SK-N-SH (cell line): ENCODE measurements around the gene PRKAG1. TPM values are rescaled to one million over a fixed set of nuclear protein-coding genes. Genes with fewer than 3 reads are reported as not detected.
A peak's percentile ranks its signal among the peaks of the same experiment; 100 is the strongest.

Experiments used
- CTCF ChIA-PET: fragments of 300-600, 350-600 bp; formaldehyde crosslinking; extraction: SDS; loops from one replicate; lab custom pipeline; 2021; lab: Yijun Ruan, JAX
- POLR2A ChIA-PET: fragments of 350-600 bp; sonication (Branson Sonifier 250); formaldehyde crosslinking; extraction: SDS; loops from one replicate; lab custom pipeline; 2020; ENCODE audit warnings: antibody characterized with exemption, inconsistent platforms; lab: Yijun Ruan, JAX
- DNase-seq: peaks from one replicate; pipeline ENCODE4 v3.0.0; 2012
- H2AFZ ChIP-seq: fragments of 200-600 bp; sonication (generic); 2 replicates; pipeline ENCODE4 v1.8.1; 2016; ENCODE audit warnings: antibody characterized with exemption, mild to moderate bottlenecking, low read depth
- H3F3A ChIP-seq: fragments of 200-600 bp; sonication (generic); replicated peaks from 2 replicates; pipeline ENCODE3; 2016; ENCODE audit warnings: antibody characterized with exemption, mild to moderate bottlenecking; ENCODE audit not compliant: insufficient read depth
- H3K27ac ChIP-seq, 2 experiments: fragments of 200-500 bp in 1 of 2; fragments of 200-600 bp in 1 of 2; sonication (Bioruptor generic) in 1 of 2; sonication (generic), shearing (Covaris generic) in 1 of 2; 2 replicates each; pipeline versions ENCODE4 v1.5.1 to v1.6.1; 2014 to 2016; ENCODE audit warnings: low read depth in 2 of 2, inconsistent platforms in 1 of 2, low read length in 1 of 2, mild to moderate bottlenecking in 1 of 2, mixed read lengths in 1 of 2
- H3K27me3 ChIP-seq: fragments of 200-600 bp; sonication (generic), shearing (Covaris generic); 2 replicates; pipeline ENCODE4 v1.6.1; 2016; ENCODE audit warnings: mixed run types; ENCODE audit not compliant: insufficient read depth
- H3K36me3 ChIP-seq, 2 experiments: fragments of 200-500 bp in 1 of 2; fragments of 200-600 bp in 1 of 2; sonication (Bioruptor generic) in 1 of 2; sonication (generic) in 1 of 2; replicated peaks in 1 of 2; 2 replicates each; pipeline versions ENCODE3 to v1.5.1; 2014 to 2016; ENCODE audit warnings: low read length in 1 of 2, mild to moderate bottlenecking in 1 of 2; ENCODE audit not compliant: insufficient read depth in 2 of 2, control insufficient read depth in 1 of 2
- H3K4me1 ChIP-seq, 2 experiments: fragments of 200-500 bp in 1 of 2; fragments of 200-600 bp in 1 of 2; sonication (Bioruptor generic) in 1 of 2; sonication (generic), shearing (Covaris generic) in 1 of 2; 2 replicates each; pipeline versions ENCODE4 v1.5.1 to v1.6.1; 2014 to 2016; ENCODE audit warnings: low read depth in 1 of 2, low read length in 1 of 2, mixed run types in 1 of 2; ENCODE audit not compliant: insufficient read depth in 2 of 2, control insufficient read depth in 1 of 2
- H3K4me2 ChIP-seq: fragments of 200-600 bp; sonication (generic), shearing (Covaris generic); 2 replicates; pipeline ENCODE4 v1.6.1; 2017; ENCODE audit warnings: mixed run types
- H3K4me3 ChIP-seq, 2 experiments: fragments of 200-500 bp in 1 of 2; fragments of 200-600 bp in 1 of 2; sonication (Bioruptor generic) in 1 of 2; sonication (generic), shearing (Covaris generic) in 1 of 2; 2 replicates each; pipeline versions ENCODE4 v1.5.1 to v1.8.1; 2014 to 2016; ENCODE audit warnings: low read depth in 2 of 2, inconsistent platforms in 1 of 2, low read length in 1 of 2, mild to moderate bottlenecking in 1 of 2, mixed read lengths in 1 of 2, moderate library complexity in 1 of 2
- H3K79me2 ChIP-seq: fragments of 200-600 bp; sonication (generic); 2 replicates; pipeline ENCODE4 v1.8.1; 2017; ENCODE audit warnings: mild to moderate bottlenecking; ENCODE audit not compliant: insufficient read depth
- H3K9ac ChIP-seq: fragments of 200-600 bp; sonication (generic); 2 replicates; pipeline ENCODE4 v1.6.1; 2017; ENCODE audit warnings: mixed run types
- H3K9me2 ChIP-seq: fragments of 200-600 bp; sonication (generic); 2 replicates; pipeline ENCODE4 v1.6.1; 2017; ENCODE audit warnings: mixed run types
- H3K9me3 ChIP-seq: fragments of 200-600 bp; sonication (generic); 2 replicates; pipeline ENCODE4 v1.6.1; 2017; ENCODE audit warnings: mixed run types, mild to moderate bottlenecking, moderate library complexity
- H4K20me1 ChIP-seq: fragments of 200-600 bp; sonication (generic); 2 replicates; pipeline ENCODE4 v1.6.1; 2017; ENCODE audit warnings: mild to moderate bottlenecking, mixed run types; ENCODE audit not compliant: insufficient read depth
- ELF1 ChIP-seq: IDR thresholded peaks from 2 replicates; pipeline ENCODE4 v1.4.0; 2012
- EZH2phosphoT487 ChIP-seq: fragments of 200-600 bp; sonication (generic); IDR thresholded peaks from 2 replicates; pipeline ENCODE4 v1.6.1; 2017; ENCODE audit warnings: low read depth, mixed run types, mild to moderate bottlenecking, antibody characterized with exemption, moderate library complexity, borderline replicate concordance
- FOXJ3 ChIP-seq: sonication (generic); formaldehyde crosslinking; IDR thresholded peaks from 2 replicates; pipeline ENCODE4 v1.5.1; 2020; ENCODE audit warnings: mild to moderate bottlenecking, missing genetic modification reagents
- GABPA ChIP-seq: IDR thresholded peaks from 2 replicates; pipeline ENCODE4 v1.4.0; 2012; ENCODE audit warnings: low read depth, mild to moderate bottlenecking
- GATA2 ChIP-seq: sonication (generic); formaldehyde crosslinking; IDR thresholded peaks from 2 replicates; pipeline ENCODE4 v1.5.0; 2020; ENCODE audit warnings: mild to moderate bottlenecking, missing genetic modification reagents
- MXI1 ChIP-seq: IDR thresholded peaks from 2 replicates; pipeline ENCODE4 v1.6.1; 2012; ENCODE audit warnings: mild to moderate bottlenecking, low read depth, low read length, improper control_type of control experiment
- NFIC ChIP-seq: IDR thresholded peaks from 2 replicates; pipeline ENCODE4 v1.4.0; 2012; ENCODE audit warnings: borderline replicate concordance
- POLR2AphosphoS5 ChIP-seq: IDR thresholded peaks from 2 replicates; pipeline ENCODE4 v1.6.1; 2012; ENCODE audit warnings: low read depth, low read length
- RAD21 ChIP-seq: IDR thresholded peaks from 2 replicates; pipeline ENCODE4 v1.6.1; 2012; ENCODE audit warnings: mild to moderate bottlenecking, low read length
- RCOR1 ChIP-seq: fragments of 150-350 bp; IDR thresholded peaks from 2 replicates; pipeline ENCODE4 v1.6.1; 2017; ENCODE audit warnings: antibody characterized with exemption, low read length
- RFX5 ChIP-seq: IDR thresholded peaks from 2 replicates; pipeline ENCODE4 v1.6.1; 2012; ENCODE audit warnings: mild to moderate bottlenecking, improper control_type of control experiment, low read length
- RXRA ChIP-seq: IDR thresholded peaks from 2 replicates; pipeline ENCODE4 v1.4.0; 2012; ENCODE audit warnings: low read depth, mild to moderate bottlenecking, borderline replicate concordance
- SIN3A ChIP-seq: IDR thresholded peaks from 2 replicates; pipeline ENCODE4 v1.6.1; 2012; ENCODE audit warnings: low read depth, mild to moderate bottlenecking, low read length, moderate library complexity, borderline replicate concordance
- TAF1 ChIP-seq: IDR thresholded peaks from 2 replicates; pipeline ENCODE4 v1.6.1; 2012; ENCODE audit warnings: low read depth, mild to moderate bottlenecking, low read length, moderate library complexity, borderline replicate concordance
- TCF12 ChIP-seq: IDR thresholded peaks from 2 replicates; pipeline ENCODE4 v1.4.0; 2012
- WGBS: methylation state at CpG from one replicate; pipeline ENCODE4 v1.1.6; 2017; ENCODE audit warnings: low lambda C conversion rate; 5-methylcytosine and 5-hydroxymethylcytosine counted together
- polyA plus RNA-seq, 3 experiments: library from polyadenylated mRNA; depleted of rRNA; stranded (reverse); fragments of >200 nt; gene quantifications; 2 replicates each; pipeline ENCODE4 v1.2.3, GENCODE V29; 2012
- TF ChIP-seq, protein P1 (sequence below): IDR thresholded peaks from 2 replicates; pipeline ENCODE4 v1.6.1; 2012; ENCODE audit warnings: mild to moderate bottlenecking, low read depth, low read length, moderate library complexity
- TF ChIP-seq, protein P2 (sequence below): fragments of 200-600 bp; sonication (generic); IDR thresholded peaks from 2 replicates; pipeline ENCODE4 v1.6.1; 2017; ENCODE audit warnings: antibody characterized with exemption, mild to moderate bottlenecking, moderate library complexity
- TF ChIP-seq, protein P3 (sequence below): IDR thresholded peaks from 2 replicates; pipeline ENCODE4 v1.4.0; 2012; ENCODE audit warnings: low read depth
- TF ChIP-seq, protein P4 (sequence below): IDR thresholded peaks from 2 replicates; pipeline ENCODE4 v1.4.0; 2012; ENCODE audit warnings: low read depth, borderline replicate concordance

PRKAG1 gene
- polyA plus RNA-seq, 1 of the 3 experiments (the other 2 are of a cell fraction), result 75.1 TPM

DNA sequence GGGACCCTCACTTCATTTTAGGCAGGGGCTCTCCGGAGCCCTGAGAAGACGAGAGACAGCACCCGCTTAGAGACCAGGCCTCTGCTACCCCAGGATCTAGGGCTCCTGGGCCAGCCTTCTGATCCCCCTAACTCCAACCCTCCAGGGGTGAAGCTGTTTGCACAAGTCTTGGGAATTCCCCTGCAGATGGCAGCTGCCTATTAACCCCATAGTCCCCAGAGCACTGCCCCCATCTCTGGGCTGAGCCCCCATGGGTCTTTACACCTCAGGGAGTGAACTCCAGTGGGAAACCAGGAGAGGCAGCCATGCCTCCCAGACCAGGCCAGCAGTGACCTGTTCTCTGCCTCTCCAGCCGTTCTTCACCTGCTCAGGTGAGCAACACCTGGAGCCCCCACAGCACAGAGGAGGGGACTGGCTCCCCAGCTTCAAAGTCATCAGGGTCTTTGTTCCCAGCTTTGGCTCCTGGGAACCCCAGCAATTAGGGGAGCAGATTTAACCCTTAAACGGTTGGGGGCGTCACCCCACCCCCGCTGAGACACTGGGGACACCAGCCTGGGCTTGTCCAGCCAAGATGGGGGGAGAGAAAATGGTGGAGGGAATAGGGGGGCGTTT is 49.3 kb downstream of the PRKAG1 start:
- Histone ChIP-seq H3K9ac (no peak overlapping the region), H3F3A (peaks cover 10% of the 10 kb centered on the region), H3K36me3 (no peaks in the 10 kb centered on the region)
- TF ChIP-seq ELF1, result no peak
- no peak for TF ChIP-seq MXI1
- no peak for TF ChIP-seq TAF1
- TF ChIP-seq RAD21, result no peak
- TF ChIP-seq RCOR1, result no peak
- TF ChIP-seq, protein P1, sequence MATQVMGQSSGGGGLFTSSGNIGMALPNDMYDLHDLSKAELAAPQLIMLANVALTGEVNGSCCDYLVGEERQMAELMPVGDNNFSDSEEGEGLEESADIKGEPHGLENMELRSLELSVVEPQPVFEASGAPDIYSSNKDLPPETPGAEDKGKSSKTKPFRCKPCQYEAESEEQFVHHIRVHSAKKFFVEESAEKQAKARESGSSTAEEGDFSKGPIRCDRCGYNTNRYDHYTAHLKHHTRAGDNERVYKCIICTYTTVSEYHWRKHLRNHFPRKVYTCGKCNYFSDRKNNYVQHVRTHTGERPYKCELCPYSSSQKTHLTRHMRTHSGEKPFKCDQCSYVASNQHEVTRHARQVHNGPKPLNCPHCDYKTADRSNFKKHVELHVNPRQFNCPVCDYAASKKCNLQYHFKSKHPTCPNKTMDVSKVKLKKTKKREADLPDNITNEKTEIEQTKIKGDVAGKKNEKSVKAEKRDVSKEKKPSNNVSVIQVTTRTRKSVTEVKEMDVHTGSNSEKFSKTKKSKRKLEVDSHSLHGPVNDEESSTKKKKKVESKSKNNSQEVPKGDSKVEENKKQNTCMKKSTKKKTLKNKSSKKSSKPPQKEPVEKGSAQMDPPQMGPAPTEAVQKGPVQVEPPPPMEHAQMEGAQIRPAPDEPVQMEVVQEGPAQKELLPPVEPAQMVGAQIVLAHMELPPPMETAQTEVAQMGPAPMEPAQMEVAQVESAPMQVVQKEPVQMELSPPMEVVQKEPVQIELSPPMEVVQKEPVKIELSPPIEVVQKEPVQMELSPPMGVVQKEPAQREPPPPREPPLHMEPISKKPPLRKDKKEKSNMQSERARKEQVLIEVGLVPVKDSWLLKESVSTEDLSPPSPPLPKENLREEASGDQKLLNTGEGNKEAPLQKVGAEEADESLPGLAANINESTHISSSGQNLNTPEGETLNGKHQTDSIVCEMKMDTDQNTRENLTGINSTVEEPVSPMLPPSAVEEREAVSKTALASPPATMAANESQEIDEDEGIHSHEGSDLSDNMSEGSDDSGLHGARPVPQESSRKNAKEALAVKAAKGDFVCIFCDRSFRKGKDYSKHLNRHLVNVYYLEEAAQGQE, result no peak
- no peak for TF ChIP-seq NFIC
- no peak for TF ChIP-seq FOXJ3 (CRISPR knock-in tag)
- TF ChIP-seq POLR2AphosphoS5, result no peak
- TF ChIP-seq, all 33 proteins: peak for 0
- Histone ChIP-seq H3K4me1 (peaks cover 0 to 13% of the 10 kb centered on the region in 2 experiments; a peak in 1 of 4 replicates), H3K9me3 (no peaks in the 10 kb centered on the region), H3K4me2 (no peak overlapping the region), H3K27me3 (peaks cover 48% of the 10 kb centered on the region; the same call in 1 of the 2 replicates), H3K9me2 (no peaks in the 10 kb centered on the region), H3K4me3 (no peak overlapping the region), H3K27ac (no peak overlapping the region), H3K79me2 (no peaks in the 10 kb centered on the region), H2AFZ (no peak overlapping the region), H4K20me1 (no peaks in the 10 kb centered on the region)
- DNase-seq, result peak; percentile 35
- 41% methylated on average over 6 of the region's 8 CpGs for WGBS
- ChIA-PET CTCF (interaction anchor here (0.9 to 32.2 kb wide), 10 partner anchors 11 to 119 kb away, joined by 3 to 935 read pairs (median 4); partner anchors contain the start of genes ARF3, DDN, FKBP11 and WNT1), POLR2A (no interaction called here)

DNA sequence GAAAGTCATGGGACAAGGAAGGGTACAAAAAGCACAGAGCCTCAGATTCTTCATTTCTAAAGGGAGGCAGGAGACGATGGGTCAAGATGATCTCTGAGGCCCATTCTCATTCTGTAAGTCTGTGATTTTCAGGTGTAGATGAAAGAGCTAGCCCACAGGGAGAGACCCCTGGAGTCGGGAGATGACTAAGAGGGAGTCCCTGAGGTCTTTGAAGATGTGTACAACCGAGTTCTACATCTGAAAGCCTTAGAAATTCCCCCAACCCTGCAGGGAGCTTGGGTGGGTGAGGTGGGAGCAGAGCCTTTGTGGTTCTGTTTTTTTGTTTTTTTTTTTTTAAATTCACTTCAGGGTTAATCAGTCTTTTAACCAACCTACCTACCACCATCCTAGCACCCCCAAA is 50.1 kb downstream of the PRKAG1 start:
- Histone ChIP-seq H3K27me3 (peaks cover 46% of the 10 kb centered on the region; the same call in 1 of the 2 replicates), H3K4me3 (no peak overlapping the region), H3K79me2 (no peaks in the 10 kb centered on the region), H2AFZ (no peak overlapping the region), H3F3A (peaks cover 8% of the 10 kb centered on the region), H3K36me3 (no peaks in the 10 kb centered on the region), H4K20me1 (no peaks in the 10 kb centered on the region), H3K9ac (no peak overlapping the region), H3K9me2 (no peaks in the 10 kb centered on the region), H3K27ac (no peak overlapping the region), H3K4me1 (peaks cover 0 to 13% of the 10 kb centered on the region in 2 experiments; a peak in 1 of 4 replicates), H3K4me2 (no peak overlapping the region), H3K9me3 (no peaks in the 10 kb centered on the region)
- TF ChIP-seq GATA2 (CRISPR knock-in tag) (no peak), EZH2phosphoT487 (no peak), TCF12 (no peak), GABPA (no peak), SIN3A (no peak), FOXJ3 (CRISPR knock-in tag) (no peak), RXRA (no peak), RFX5 (no peak)
- TF ChIP-seq, protein P2, sequence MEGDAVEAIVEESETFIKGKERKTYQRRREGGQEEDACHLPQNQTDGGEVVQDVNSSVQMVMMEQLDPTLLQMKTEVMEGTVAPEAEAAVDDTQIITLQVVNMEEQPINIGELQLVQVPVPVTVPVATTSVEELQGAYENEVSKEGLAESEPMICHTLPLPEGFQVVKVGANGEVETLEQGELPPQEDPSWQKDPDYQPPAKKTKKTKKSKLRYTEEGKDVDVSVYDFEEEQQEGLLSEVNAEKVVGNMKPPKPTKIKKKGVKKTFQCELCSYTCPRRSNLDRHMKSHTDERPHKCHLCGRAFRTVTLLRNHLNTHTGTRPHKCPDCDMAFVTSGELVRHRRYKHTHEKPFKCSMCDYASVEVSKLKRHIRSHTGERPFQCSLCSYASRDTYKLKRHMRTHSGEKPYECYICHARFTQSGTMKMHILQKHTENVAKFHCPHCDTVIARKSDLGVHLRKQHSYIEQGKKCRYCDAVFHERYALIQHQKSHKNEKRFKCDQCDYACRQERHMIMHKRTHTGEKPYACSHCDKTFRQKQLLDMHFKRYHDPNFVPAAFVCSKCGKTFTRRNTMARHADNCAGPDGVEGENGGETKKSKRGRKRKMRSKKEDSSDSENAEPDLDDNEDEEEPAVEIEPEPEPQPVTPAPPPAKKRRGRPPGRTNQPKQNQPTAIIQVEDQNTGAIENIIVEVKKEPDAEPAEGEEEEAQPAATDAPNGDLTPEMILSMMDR, result no peak
- TF ChIP-seq, protein P3, sequence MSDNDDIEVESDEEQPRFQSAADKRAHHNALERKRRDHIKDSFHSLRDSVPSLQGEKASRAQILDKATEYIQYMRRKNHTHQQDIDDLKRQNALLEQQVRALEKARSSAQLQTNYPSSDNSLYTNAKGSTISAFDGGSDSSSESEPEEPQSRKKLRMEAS, result no peak
- TF ChIP-seq, protein P4, sequence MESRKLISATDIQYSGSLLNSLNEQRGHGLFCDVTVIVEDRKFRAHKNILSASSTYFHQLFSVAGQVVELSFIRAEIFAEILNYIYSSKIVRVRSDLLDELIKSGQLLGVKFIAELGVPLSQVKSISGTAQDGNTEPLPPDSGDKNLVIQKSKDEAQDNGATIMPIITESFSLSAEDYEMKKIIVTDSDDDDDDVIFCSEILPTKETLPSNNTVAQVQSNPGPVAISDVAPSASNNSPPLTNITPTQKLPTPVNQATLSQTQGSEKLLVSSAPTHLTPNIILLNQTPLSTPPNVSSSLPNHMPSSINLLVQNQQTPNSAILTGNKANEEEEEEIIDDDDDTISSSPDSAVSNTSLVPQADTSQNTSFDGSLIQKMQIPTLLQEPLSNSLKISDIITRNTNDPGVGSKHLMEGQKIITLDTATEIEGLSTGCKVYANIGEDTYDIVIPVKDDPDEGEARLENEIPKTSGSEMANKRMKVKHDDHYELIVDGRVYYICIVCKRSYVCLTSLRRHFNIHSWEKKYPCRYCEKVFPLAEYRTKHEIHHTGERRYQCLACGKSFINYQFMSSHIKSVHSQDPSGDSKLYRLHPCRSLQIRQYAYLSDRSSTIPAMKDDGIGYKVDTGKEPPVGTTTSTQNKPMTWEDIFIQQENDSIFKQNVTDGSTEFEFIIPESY, result no peak
- DNase-seq, result peak; percentile 22
- 79% methylated on average over 3 of the region's 3 CpGs for WGBS
- POLR2A ChIA-PET, result no interaction called here
- CTCF ChIA-PET, result interaction anchor here (0.9 to 32.2 kb wide), 9 partner anchors 10 to 115 kb away, joined by 3 to 935 read pairs (median 4); partner anchors contain the start of genes ARF3, DDN, FKBP11 and WNT1
